HG03520 (cell line): Measurements from ENCODE around the gene SLC25A18.

ENCODE experiments used
- ATAC-seq: cut with Tn5 transposase; IDR thresholded peaks from one replicate; pipeline ENCODE4 v1.9.1; 2021; ENCODE audit warnings: mild to moderate bottlenecking, moderate library complexity; ENCODE audit not compliant: unreplicated experiment

The SLC25A18 gene

DNA sequence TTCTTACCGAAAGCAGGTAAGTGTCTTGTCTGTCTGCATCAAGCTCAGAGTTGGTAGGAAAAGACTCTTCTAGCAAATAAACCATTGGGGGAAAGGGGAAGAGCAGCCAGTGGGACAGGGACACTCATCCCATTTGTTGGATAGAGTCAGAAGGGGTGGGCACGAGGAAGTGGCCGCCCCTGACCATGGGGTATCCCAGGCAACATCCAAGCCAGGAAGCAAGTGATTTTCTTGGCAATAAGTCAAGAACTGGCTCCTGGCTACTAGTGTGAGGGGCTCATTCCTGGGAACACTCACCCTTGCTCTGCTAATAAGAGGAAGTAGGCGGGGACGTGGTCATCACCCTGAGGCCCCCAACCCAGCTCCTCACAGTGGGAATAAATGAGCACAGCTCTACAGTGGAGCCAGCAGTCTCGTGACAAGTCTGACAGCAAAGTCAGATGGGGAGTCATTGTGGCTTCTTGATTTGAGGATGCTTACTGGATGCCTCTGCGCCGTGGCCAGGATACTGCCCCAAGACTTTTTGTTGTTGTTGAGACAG, 6.7 kb downstream of the SLC25A18 start:
- ATAC-seq, result no peak

DNA sequence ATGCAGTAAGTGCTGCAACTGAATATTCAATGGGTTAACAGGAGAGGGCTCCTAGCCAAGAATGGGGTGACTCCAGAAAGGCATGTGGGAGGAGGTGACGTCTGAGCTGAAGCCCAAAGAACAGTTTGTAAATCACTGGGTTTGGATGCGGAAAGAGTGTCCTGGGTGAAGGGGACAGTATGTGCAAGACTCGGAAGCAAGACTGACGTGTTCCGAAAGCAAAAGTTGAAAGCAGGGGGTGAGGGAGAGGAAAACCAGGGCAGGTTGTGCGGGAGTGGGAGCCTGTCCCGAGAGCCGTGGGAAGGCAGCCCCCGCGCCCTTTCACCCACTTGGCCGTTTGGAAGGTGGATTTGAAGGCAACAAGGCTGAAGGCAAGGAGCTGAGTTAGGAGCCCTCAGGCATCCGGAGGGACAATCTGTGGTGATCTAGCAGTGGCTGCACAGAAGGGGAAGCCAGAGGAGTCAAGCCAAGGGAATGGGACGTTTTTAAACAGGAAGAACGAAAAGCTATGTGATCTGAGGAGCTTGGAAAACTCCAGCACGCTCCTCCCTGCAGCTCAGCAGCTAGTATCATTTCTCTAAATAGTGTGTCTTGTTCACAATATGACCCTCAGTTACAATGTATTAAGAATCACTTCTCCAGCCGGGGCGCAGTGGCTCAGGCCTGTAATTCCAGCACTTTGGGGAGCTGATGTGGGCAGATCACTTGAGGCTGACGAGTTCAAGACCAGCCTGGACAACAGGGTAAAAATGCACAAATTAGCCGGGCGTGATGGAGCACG, 7.7 kb downstream of the SLC25A18 start:
- ATAC-seq, result no peak

DNA sequence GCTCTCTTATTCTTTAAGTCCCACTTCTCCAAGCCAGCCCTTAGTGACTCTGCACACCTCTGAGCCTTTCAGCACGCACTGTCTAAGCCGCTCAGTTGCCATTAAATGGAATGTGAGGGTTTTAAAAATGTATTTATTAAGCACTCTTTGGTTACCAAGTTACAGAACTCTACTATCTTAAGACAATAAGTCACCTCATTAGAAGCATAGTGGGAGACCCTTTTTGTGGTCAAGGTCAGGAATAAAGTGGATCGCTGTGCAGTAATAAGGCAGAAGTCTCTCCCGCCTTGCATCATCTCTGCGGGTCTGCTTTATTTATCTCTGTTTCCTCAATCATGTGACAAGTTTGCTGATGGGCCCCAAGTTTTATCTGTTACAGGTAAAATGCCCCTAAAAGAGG, 11.9 kb downstream of the SLC25A18 start:
- no peak for ATAC-seq

DNA sequence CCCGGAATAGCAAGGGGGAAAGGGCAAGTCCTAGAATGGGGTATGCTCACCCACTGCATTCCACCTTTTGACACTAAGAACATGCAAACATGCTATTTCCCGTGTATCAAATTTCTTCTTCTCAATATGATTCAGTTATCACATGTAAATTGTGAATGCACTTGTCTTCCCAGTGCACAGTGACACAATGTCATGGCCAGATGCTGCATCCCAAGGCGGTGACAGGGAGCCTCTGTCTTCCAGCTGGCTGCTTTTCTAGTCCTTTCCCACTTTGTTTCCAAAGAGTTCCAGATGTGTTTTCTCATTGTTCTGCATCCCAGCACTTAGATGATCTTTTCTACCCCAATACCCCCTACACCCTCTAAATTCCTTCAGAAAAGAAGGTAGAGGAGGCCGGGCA, 12.4 kb downstream of the SLC25A18 start:
- no peak for ATAC-seq

DNA sequence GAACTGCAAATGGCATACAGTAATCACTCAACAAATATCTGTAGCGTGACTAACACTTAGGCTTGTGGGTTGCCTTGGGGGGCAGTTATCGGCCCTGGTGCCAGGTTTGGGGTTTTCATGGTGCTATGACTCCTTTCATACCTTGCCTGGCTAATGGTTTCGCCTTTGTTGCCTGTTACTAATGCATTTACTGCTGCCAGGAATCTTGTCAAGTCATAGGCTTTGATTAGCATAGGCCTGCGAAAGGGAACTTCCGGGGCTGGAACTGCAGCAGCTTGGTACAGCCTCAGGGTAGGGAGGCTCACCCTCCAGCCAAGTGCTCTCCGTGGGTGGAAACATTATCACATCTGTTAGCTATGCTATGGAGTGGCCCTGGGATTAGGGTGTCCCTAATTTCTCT, 13.2 kb downstream of the SLC25A18 start:
- ATAC-seq, result no peak

DNA sequence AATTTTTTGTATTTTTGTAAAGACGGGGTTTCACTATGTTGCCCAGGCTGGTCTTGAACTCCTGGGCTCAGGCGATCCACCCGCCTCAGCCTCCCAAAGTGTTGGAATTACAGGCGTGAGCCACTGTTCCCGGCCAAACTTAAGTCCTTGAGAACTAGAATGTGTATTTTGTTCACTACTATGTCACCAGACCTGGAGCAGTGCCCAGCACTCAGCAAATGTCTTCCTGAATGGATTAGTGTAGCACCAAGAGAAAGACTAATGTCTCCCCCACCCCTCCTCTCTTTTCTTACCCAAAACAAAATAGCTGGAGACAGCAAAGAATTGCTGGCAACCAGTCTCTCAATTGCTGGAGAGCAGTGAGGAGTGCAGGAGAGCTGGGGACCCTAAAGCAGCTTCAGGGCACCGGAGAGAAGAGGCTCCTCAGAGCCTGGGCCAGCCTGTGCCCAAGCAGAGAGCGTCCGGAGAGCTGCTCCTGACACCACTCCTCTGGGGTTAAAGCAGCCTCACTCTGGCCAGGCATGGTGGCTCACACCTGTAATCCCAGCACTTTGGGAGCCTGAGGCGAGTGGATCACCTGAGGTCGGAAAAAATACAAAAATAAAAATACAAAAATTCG, 14.9 kb downstream of the SLC25A18 start:
- ATAC-seq, result no peak

DNA sequence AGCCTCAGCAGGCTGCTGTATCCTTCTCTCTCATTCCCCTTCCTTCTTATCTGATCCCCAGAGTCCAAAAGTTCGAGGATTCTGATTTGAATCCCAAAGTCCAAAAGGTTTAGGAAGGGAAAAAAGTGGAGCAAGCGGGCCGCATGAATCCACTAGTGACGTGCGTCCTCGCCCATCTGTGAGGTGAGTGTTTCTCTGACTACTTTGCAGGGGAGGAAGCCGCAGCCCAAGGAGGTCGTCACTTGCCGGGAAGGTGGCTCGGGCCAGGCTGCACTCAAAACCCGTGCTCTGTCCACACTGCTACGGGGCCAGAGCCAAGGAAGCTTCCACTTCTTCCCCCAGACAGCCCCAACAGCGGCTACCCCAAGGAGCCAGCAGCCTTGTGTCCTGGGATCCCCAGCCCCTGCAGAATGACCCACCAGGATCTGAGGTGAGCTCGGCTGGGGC, 16.3 kb downstream of the SLC25A18 start:
- ATAC-seq, result no peak

DNA sequence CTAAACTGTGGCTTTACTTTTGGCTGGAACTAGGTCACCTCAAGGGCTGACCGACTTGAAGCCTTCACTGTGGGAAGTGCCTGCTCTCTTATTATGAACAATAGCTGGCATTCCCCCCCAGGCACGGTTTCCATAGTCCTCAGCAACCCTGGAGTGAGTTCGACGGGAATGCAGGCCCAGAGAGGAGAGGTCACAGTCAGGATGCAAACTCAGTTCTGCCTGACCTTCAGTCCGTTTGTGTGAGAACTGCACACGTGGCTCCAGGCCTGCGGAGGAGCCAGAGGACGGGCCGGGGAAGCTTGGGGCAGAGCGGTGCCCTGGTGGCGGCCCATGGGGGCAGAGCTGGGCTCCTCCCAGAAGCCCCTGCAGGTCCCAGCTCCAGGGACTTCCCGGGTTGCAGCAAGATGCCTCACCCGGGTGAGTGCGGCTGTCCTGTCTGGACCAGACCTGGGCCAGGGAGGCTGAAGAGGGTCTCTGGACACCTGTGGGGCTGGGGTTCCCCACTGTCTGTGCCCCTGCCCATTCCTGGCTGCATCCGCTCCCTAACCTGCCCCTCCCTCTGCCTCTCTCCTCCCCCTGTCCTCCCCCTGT, 17.2 kb downstream of the SLC25A18 start:
- ATAC-seq, result no peak

DNA sequence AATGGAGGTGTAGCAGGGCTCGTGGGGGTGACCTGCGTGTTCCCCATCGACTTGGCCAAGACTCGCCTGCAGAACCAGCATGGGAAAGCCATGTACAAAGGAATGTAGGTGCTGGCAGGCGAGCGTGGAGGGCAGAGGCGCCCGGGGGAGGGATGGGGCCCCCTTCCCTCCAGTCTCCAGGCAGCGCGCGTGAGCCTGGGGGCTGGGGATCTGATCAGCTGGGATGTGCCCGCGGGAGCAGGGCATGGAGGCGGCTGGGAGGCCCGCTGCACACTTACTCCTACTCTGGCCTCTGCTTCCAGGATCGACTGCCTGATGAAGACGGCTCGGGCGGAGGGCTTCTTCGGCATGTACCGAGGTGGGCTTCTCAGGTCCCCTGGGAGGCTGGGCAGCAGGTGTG, 17.8 kb downstream of the SLC25A18 start:
- no peak for ATAC-seq

DNA sequence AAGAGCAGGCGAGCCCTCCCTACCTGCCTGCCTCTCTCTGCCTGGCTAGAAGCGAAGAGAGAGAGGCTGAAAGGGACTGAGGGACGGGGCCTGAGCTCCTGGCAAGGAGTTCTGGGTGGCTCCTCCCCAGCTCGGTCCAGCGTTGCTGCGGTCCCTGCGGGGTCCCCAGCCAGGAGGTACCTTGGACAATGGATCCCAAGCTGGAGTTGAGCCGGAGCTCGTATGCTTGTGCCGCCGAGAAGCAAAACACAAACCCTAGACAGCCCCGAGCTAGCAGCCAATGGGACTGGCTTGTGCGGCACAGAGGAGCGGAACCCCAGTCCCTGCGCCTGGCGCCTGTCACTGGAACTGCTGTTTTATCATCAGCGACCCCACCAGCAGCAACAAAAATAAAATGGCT, 18.3 kb downstream of the SLC25A18 start:
- no peak for ATAC-seq

DNA sequence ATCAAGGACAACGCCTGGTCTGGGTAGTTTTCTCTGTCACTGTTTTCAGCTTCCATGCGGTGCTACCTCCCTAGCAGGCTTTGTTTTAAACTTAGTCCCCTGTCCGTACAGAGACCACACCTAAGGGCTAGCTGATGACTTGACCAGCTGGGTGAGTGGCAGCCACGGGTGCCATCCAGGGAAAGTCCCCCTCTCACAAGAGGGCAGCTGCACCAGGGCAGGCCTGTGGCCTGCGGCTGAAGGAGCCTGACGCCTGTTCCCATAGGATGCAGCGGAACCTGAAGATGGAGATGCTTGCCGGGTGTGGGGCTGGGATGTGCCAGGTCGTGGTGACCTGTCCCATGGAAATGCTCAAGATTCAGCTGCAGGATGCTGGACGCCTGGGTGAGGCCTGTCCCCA, 19.9 kb downstream of the SLC25A18 start:
- no peak for ATAC-seq

DNA sequence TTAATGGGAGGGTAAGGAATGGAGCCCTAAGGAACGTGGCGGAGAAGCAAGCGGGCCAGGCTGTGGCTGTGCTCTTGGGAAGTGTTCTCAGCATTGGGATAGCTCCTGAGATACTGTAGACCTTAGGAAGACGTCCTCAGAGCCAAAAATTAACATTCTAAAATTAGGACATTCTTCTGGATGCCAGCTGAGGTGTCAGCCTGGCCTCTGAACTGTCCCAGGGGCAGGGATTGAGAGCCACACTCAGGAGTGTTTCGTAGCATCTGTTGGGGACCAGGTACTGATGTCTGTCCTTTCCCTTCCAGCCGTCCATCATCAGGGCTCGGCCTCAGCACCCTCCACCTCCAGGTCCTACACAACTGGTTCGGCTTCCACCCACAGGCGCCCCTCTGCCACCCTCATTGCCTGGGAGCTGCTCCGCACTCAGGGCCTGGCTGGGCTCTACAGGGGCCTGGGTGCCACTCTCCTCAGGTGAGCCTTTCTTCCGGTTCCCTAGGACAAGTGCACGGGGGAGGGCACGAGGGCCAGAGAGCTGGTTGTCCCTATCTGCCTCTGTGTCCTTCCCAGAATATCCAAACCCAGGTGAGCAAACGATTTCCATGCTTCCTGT, 23.6 kb downstream of the SLC25A18 start:
- ATAC-seq, result no peak

DNA sequence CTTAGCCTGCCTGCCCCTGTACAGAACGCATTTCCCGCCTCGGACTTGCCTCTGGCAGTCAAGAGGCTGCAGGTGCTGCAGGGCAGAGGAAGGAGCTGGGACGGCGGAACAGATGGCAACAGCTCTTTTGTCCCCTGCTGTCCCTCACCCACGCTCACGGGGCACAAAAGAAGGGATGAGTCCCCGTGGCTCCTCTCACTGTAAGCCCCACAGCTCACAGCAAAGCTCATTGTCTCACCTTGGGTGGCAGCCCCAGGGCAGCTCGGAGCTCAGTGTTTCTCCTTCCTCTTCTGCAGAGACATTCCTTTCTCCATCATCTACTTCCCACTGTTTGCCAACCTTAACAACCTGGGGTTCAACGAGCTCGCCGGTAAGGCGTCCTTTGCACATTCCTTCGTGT, 24.3 kb downstream of the SLC25A18 start:
- no peak for ATAC-seq

DNA sequence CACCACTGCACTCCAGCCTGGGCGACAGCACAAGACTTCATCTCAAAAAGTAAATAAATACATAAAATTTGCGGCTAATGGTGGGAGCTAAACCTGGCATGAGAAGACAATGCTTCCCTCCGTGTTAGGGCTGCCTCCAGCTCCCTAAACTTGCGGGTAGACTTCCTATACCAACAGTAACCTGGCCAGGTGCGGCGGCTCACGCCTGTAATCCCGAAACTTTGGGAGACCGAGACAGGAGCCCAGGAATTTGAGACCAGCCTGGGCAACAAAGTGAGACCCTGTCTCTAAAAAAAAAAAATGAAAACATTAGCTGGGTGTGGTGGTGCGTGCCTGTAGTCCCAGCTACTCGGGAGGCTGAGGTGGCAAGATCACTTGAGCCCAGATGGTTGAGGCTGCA, 25.3 kb downstream of the SLC25A18 start:
- no peak for ATAC-seq

DNA sequence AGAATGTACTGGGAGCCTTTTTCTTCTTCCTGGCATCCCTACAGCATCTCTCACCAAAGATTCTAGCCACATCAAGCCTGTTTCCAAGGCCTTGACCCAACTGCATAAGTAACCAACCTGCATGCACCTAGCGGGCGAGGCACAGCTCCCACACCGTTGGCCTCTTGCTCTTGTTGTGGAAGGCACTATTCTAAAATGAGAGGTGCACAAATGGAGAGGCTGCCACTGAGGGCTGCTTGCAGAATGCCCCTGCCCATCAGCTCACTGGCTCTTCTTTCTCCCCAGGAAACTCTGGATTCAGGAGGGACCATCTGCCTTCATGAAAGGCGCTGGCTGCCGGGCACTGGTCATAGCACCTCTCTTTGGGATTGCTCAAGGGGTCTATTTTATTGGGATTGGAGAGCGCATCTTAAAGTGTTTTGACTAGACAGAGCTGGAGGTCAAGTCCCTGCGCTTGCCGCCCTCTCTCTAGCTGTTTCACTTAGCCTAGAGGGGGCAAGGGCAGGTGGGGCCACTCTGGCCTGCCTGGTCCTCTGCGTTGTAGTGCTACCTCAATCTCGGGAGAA, 26.6 kb downstream of the SLC25A18 start:
- no peak for ATAC-seq

DNA sequence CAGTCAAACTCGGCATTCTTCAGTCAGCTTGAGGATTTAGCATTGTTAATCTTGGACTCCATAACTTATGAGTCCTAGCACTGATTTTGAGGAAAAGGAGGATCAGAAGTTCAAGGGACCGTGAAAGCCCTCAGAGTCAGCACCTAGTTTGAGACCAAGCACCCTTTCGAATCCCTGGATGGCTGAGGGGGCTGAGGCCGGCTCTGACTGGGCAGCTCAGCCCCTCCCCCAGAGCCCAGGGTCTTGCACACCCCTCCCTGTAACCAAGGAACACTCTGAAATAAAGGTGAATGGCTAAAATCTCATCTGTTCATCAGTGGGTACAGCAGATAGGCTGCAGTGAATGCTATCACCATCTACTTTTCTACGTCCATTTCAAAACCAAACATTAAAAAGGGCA, 27.3 kb downstream of the SLC25A18 start:
- no peak for ATAC-seq

DNA sequence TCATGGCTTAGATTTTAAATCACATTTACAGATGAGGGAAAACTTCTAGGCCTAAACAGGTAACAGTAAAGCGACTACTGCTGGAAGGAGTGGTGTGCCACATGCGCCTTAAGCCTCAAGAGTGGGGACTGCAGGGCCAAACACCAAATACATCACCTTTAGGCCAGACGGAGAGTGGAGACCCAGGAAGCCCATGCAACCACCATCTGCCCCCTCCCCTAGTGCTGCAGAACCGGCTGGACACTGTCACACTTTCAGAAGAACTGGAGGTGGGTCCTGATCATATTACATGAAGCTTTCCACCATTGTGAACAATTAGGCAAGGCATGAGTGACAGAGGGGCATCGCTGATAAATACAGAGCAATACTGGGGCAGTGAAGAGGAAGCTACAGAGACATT, 28.9 kb downstream of the SLC25A18 start:
- no peak for ATAC-seq

DNA sequence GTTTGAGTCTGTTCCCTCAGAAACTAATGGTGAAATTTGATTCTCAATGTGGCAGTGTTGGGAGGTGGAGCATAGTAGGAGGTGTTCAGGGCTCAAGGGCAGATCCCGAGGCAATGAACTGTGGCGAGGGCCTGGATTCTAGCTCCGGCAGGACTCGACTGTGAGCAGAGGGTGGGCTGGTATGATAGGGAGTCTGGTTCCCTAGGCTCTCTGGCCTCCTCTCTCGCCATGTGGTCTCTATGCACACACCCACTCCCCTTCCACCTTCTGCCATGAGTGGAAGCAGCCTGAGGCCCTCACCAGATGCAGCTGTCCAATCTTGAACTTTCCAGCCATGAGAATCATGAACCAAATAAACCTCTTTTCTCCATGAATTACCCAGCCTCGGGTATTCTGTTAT, 32.9 kb downstream of the SLC25A18 start:
- ATAC-seq, result no peak

DNA sequence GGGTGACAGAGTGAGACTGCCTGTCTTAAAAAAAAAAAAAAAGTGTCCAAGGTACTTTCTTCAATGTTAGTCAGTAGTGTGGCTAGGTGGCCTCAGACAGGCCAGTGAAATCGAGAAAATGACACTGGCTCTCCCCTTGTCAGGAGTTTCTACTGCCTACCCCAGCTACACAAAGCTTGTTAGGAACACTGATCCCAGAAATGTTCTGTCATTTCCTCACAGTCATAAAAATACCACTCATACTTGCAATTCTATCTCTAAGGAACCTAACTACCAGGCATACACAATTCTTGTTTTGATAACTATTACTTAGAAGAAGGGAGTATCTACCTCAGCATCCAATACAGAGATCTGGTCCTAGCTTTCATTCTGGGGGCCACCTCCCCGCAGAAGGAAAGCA, 33.9 kb downstream of the SLC25A18 start:
- ATAC-seq, result no peak

DNA sequence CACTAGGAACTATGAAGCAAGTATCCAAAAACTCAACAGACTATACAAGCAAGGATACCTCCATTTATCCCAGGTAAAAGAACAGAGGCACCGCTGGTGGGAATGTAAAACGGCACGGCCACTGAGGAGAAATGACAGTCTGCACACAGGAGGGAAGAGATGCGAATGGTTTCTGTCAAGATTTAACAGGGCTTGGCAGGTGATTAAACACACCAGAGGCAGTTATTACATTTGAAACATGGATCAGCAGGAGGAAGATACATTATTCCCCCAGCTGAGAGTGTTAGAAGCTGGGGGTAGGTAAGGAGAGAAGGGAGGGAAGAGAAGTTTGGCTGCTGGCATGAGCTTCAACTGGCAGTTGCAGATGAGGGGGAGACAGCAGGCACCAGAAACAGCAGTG, 35.0 kb downstream of the SLC25A18 start:
- no peak for ATAC-seq

DNA sequence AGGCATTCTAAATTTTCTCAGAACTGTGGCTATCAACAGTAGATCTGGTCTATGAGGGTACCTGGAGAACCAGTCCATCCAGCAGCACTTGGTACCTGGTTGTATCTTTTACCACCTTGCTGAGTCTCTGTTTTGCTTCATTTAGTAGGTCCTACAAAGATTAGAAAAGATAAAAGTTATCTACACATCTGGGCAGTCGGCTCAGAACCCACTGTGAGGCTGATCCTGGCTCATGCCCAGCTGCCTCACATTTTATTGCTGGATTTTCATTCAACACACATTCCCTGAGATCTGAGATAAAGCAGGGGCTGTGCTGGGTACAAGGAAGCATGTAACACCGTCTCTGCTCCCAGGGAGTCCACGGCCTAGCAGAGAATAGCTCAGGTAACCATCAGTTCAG, 37.7 kb downstream of the SLC25A18 start:
- ATAC-seq, result no peak
